Activated CD8-positive, alpha-beta memory T cell treated with anti-CD3 and anti-CD28 coated beads, Interleukin-2, amount 50 U/mL, for 1 hour (primary cell): Measurements from ENCODE around the gene THPO.
A peak's percentile ranks its signal among the peaks of the same experiment; 100 is the strongest.

ENCODE experiments used
- DNase-seq: peaks from one replicate; pipeline ENCODE4 v3.0.0-alpha.2; 2020; ENCODE audit errors: extremely low read depth

Gene THPO

DNA sequence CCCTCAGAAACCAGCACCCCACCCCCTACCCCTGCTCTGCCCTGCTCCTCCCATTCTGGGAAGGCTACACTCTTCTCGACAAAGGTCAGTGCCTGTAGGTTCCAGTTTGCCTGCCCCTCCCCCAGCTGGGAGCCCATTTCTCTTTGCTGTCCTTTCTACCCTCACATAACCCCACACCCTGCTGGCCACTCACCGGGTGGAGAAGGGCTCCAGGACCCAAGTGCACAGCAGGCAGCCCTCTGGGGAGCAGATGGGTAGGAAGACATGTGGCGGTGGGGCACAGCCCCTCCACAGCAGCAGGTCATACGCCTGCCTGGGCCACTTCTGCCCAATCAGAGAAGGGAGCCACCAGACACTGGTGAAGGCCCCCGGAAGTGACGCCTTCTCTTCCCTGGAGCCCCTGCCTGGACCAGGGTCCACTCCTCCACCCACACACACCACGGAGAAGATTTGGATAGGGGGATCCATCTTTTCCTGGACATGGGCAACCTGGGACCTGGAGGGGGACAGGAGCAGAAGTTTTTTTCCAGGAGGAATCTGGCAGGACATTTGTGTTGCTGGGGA is at the start of gene THPO:
Gene THPO (minus strand): TSS at position 326 of the 564 bp plus-strand sequence. CDS start 1,948 bp downstream, outside the sequence.
- no peak for DNase-seq

- no peak for DNase-seq
Measured at GRCh38 chr3:184426691-184427141, 48.7 kb upstream of the THPO start.

- DNase-seq: no peak
Measured at GRCh38 chr3:184423561-184423960, 45.6 kb upstream of the THPO start.

GRCh38 chr3:184419171-184419570 is 41.2 kb upstream of the THPO start:
- no peak for DNase-seq

- DNase-seq: peak; percentile 10
Measured at GRCh38 chr3:184417619-184418327, 39.8 kb upstream of the THPO start.

- DNase-seq: no peak
Measured at GRCh38 chr3:184415203-184415490, 37.1 kb upstream of the THPO start.

GRCh38 chr3:184414418-184415202 is 36.6 kb upstream of the THPO start:
- no peak for DNase-seq

DNA sequence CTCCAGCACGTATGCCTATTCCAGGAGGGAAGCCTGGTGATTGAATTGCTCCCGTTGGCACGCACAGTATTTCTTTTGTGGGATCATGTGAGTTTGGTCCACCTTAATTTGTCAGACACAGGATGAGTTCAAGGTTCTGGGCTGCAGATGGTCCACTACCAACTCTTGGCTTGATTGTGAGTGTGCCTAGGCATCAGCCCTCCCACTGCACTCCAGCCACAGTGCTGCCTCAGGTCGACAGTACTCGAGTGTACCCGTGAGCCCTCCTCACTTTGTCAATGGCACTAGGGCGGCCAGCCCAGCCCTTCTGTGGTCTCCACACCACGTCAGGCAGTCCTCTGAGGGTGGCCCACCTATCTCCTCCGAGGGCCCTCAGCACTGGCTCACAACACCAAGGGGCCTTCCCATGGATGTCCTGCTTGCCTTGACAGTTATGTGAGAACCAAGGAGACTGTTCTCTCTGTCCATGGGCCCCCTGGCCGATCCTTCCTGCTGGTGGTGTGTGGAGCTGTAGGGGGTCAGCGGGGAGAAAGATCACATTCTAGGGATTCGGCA is 32.0 kb upstream of the THPO start:
- DNase-seq: no peak

- no peak for DNase-seq
Measured at GRCh38 chr3:184409331-184409926, 31.4 kb upstream of the THPO start.

DNA sequence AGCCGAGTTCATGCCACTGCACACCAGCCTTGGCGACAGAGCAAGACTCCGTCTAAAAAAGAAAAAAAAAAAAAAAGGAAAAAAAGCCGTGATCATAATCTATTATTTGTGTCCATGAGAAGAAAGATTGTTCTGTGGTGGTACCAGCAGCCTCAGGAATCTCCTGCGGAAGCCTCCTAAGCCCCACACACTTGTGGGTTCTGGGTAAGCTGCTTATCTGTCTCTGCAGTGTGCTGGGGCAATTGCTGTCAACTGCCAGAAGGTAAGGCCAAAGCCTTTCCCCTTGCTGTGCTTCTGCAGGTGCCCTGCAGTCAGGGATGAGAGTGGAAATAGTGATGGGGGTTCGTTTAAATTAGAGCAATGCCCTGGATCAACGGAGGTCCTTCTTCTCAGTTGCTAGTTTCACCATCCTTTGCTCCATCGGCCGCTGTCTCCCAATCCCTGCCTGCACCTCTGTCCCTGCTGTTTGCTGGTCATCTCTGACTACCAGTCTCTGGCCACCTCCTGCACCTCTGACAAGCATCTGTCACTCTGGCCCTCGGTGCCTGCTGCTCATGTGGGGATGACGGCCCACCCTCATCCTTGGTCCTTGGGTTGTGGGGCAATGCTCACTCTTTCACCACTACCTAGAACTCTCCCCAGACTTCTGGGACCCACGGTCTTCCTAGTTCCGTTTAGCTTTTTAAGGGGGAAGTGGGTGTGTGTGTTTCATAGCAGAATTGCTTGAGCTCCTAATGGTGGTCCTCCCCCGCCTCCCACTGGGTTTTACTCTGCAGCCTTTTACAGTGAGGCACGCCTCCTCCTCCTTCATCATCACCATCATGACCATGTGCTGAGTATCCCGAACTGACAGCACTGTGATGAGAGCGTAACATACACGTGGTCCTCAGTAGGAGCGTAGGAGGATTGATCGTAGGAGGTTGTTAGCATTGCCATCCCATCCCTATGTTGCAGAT is 27.3 kb upstream of the THPO start:
- no peak for DNase-seq

GRCh38 chr3:184399410-184399809 is 21.4 kb upstream of the THPO start:
- no peak for DNase-seq

- DNase-seq: no peak
Measured at GRCh38 chr3:184395320-184395660, 17.3 kb upstream of the THPO start.

- DNase-seq: no peak
Measured at GRCh38 chr3:184391266-184391665, 13.3 kb upstream of the THPO start.

- no peak for DNase-seq
Measured at GRCh38 chr3:184389935-184390528, 12.0 kb upstream of the THPO start.

DNA sequence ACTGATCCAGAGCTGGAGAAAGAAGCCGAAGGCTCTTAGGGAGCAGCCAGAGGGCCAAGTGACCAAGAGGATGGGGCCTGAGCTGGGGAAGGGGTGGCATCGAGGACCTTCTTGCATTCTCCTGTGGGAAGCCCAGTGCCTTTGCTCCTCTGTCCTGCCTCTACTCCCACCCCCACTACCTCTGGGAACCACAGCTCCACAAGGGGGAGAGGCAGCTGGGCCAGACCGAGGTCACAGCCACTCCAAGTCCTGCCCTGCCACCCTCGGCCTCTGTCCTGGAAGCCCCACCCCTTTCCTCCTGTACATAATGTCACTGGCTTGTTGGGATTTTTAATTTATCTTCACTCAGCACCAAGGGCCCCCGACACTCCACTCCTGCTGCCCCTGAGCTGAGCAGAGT is 11.4 kb upstream of the THPO start:
- no peak for DNase-seq

- DNase-seq: no peak
Measured at GRCh38 chr3:184388936-184389230, 10.9 kb upstream of the THPO start.

DNA sequence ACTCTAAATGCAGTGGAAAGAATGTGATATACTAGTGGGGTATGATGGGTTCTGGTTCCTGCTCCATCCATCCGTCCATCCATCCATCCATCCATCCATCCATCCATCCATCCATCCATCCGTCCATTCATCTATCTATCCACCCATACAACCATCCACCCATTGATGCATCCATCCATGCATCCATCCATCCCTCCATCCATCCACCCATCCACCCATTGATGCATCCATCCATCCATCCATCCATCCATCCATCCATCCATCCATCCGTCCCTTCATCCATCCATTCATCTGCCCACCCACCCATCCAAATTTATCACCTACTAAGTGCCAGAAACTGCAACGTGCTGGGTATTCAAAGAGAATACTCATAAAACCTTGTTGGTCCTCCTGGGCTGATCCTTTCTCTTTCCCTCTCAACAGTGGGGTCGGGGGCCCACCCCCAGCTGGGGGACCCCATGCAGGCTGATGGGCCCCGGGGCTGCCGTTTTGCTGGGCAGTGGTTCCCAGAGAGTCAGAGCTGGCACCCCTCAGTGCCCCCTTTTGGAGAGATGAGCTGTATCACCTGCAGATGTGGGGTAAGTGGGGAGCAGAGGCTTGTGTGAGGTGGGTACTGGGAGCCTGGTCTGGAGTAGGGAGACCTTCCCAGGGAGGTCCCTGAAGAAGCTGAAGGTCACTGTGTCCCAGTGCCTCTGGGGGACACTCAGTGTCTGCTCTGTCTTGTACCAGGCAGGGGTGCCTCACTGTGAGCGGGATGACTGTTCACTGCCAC is 10.3 kb upstream of the THPO start:
- no peak for DNase-seq

- no peak for DNase-seq
Measured at GRCh38 chr3:184387174-184387714, 9.2 kb upstream of the THPO start.

DNA sequence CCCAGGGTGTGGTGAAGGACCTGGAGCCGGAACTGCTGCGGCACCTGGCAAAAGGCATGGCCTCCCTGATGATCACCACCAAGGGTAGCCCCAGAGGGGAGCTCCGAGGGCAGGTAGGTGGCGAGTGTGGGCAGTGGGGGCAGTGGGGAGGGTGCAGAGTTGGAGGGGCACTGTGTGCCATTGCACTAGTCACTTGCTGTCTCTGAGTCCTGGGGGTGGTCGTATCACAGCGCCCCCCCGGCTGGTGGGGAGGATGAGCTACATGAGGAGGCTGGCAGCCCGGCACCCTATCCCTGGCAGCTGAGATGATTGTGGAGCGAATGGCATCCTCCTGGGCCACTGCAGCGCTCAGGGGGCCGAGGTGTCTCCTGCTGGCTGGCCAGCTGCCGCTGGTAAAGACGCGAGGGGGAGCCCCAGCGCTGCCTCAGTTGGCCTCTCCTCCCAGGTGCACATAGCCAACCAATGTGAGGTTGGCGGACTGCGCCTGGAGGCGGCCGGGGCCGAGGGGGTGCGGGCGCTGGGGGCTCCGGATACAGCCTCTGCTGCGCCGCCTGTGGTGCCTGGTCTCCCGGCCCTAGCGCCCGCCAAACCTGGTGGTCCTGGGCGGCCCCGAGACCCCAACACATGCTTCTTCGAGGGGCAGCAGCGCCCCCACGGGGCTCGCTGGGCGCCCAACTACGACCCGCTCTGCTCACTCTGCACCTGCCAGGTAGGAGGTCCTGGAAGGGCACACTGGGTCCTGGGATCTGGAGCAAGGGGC is 8.2 kb upstream of the THPO start:
- no peak for DNase-seq
